Osteoblast (primary cell): ENCODE data around the gene ACSL3. TPM values are rescaled to one million over a fixed set of nuclear protein-coding genes. Genes with fewer than 3 reads are reported as not detected.
"Not testable (repeated sequence)": the region's sequence is repeated elsewhere in the genome, so short reads cannot be mapped to it uniquely, and the experiment has no call there.

ENCODE experiments used
- DNase-seq: peaks from one replicate; pipeline ENCODE4 v3.0.0; 2011; ENCODE audit warnings: low spot score, mixed read lengths; ENCODE audit not compliant: insufficient read length; ENCODE audit errors: missing footprints
- H2AFZ ChIP-seq: 2 replicates; pipeline ENCODE4 v1.6.0; 2011; ENCODE audit warnings: mild to moderate bottlenecking, low read length
- H3K27ac ChIP-seq: 2 replicates; pipeline ENCODE4 v1.5.1; 2011; ENCODE audit warnings: mild to moderate bottlenecking, low read depth, low read length, moderate library complexity
- H3K27me3 ChIP-seq: 2 replicates; pipeline ENCODE4 v1.6.0; 2012; ENCODE audit warnings: mild to moderate bottlenecking, control low read depth, inconsistent platforms, low read length, moderate library complexity; ENCODE audit not compliant: insufficient read depth
- H3K36me3 ChIP-seq: 2 replicates; pipeline ENCODE4 v1.5.1; 2011; ENCODE audit warnings: mild to moderate bottlenecking, low read length, control low read depth, moderate library complexity; ENCODE audit not compliant: insufficient read depth
- H3K4me1 ChIP-seq: 2 replicates; pipeline ENCODE4 v1.5.1; 2011; ENCODE audit warnings: mild to moderate bottlenecking, low read length, control low read depth, moderate library complexity; ENCODE audit not compliant: insufficient read depth
- H3K4me2 ChIP-seq: 2 replicates; pipeline ENCODE4 v1.6.0; 2011; ENCODE audit warnings: mild to moderate bottlenecking, low read length; ENCODE audit not compliant: insufficient read depth
- H3K4me3 ChIP-seq: fragments of 200-600 bp; sonication (generic); 3 replicates; pipeline ENCODE4 v1.5.1; 2012; ENCODE audit warnings: mild to moderate bottlenecking, low read length, inconsistent platforms; ENCODE audit not compliant: insufficient read depth
- H3K79me2 ChIP-seq: 2 replicates; pipeline ENCODE4 v1.6.0; 2012; ENCODE audit warnings: mild to moderate bottlenecking, low read length, control low read depth, inconsistent platforms; ENCODE audit not compliant: insufficient read depth
- H3K9me3 ChIP-seq: 2 replicates; pipeline ENCODE4 v1.5.1; 2011; ENCODE audit warnings: low read depth, low read length, control low read depth
- H4K20me1 ChIP-seq: 2 replicates; pipeline ENCODE4 v1.6.0; 2012; ENCODE audit warnings: mild to moderate bottlenecking, low read length, control low read depth; ENCODE audit not compliant: insufficient read depth
- CTCF ChIP-seq: IDR thresholded peaks from 2 replicates; pipeline ENCODE4 v1.5.1; 2011; ENCODE audit warnings: mild to moderate bottlenecking, low read depth, low read length, moderate library complexity; ENCODE audit errors: extremely low read depth
- total RNA-seq: library from RNA; depleted of rRNA; stranded (reverse); fragments of >200 nt; gene quantifications from 2 replicates; pipeline ENCODE4 v1.2.3, GENCODE V29; 2012

The ACSL3 gene
- total RNA-seq, 1 donor, result 166 TPM

GRCh38 chr2:222989431-222989830, 128.6 kb downstream of the ACSL3 start:
- Histone ChIP-seq H3K4me1 (peaks cover 8% of the 10 kb centered on the region), H3K9me3 (no peaks in the 10 kb centered on the region), H3K4me2 (no peak overlapping the region), H4K20me1 (no peaks in the 10 kb centered on the region), H3K4me3 (no peak overlapping the region), H3K36me3 (no peaks in the 10 kb centered on the region), H3K27me3 (no peaks in the 10 kb centered on the region), H3K27ac (no peak overlapping the region), H3K79me2 (no peaks in the 10 kb centered on the region), H2AFZ (no peak overlapping the region)
- no peak for TF ChIP-seq CTCF
- DNase-seq, result no peak

GRCh38 chr2:222990206-222990605, 129.4 kb downstream of the ACSL3 start:
- not testable (repeated sequence) for H3K79me2 ChIP-seq, H3K4me2 ChIP-seq, H3K4me3 ChIP-seq, H3K9me3 ChIP-seq, H3K36me3 ChIP-seq, H3K27ac ChIP-seq, H2AFZ ChIP-seq, DNase-seq, H4K20me1 ChIP-seq, H3K27me3 ChIP-seq
- H3K4me1 ChIP-seq, result peaks cover 15% of the 10 kb centered on the region

GRCh38 chr2:222992137-222992536, 131.3 kb downstream of the ACSL3 start:
- Histone ChIP-seq H3K4me1 (peaks cover 15% of the 10 kb centered on the region), H4K20me1 (no peaks in the 10 kb centered on the region), H3K9me3 (no peaks in the 10 kb centered on the region), H3K27ac (no peak overlapping the region), H3K4me3 (no peak overlapping the region), H3K27me3 (no peaks in the 10 kb centered on the region), H2AFZ (peak overlapping the region; percentile 11), H3K36me3 (no peaks in the 10 kb centered on the region), H3K4me2 (no peak overlapping the region), H3K79me2 (no peaks in the 10 kb centered on the region)
- TF ChIP-seq CTCF, result no peak
- DNase-seq, result no peak

Other genes starting within 250 kb of the ACSL3 start
- gene FARSB, start 204.9 kb upstream of the ACSL3 start, total RNA-seq, result 14.7 and 15.2 TPM in 2 replicates
- not detected in 2 replicates for gene MOGAT1, start 189.4 kb upstream of the ACSL3 start, total RNA-seq
- gene KCNE4, start 191.2 kb downstream of the ACSL3 start, total RNA-seq, result 37.6 and 40.4 TPM in 2 replicates